IPS DF 6.9 (cell line): ENCODE measurements around the gene RNF144A.

ENCODE experiments used
- DNase-seq: peaks from one replicate; pipeline ENCODE4 v3.0.0-alpha.2; 2013; ENCODE audit warnings: low read depth, low spot score
- H3K27ac ChIP-seq: one replicate; pipeline ENCODE4 v1.5.1; 2013; ENCODE audit warnings: low read length, control low read depth
- H3K27me3 ChIP-seq: 2 replicates; pipeline ENCODE4 v1.6.1; 2013; ENCODE audit warnings: mild to moderate bottlenecking, low read length; ENCODE audit not compliant: control insufficient read depth, insufficient read depth
- H3K36me3 ChIP-seq: 2 replicates; pipeline ENCODE4 v1.6.1; 2013; ENCODE audit warnings: low read length; ENCODE audit not compliant: control insufficient read depth, insufficient read depth
- H3K4me1 ChIP-seq: 2 replicates; pipeline ENCODE4 v1.6.1; 2013; ENCODE audit warnings: low read length; ENCODE audit not compliant: control insufficient read depth, insufficient read depth
- H3K4me3 ChIP-seq: 2 replicates; pipeline ENCODE4 v1.5.1; 2013; ENCODE audit warnings: mild to moderate bottlenecking, low read length
- H3K9me3 ChIP-seq: 2 replicates; pipeline ENCODE4 v1.6.1; 2013; ENCODE audit warnings: low read length, inconsistent platforms; ENCODE audit not compliant: control insufficient read depth, insufficient read depth
- WGBS: extraction: QIAGEN DNeasy Blood & Tissue Kit; methylation state at CpG from one replicate; pipeline ENCODE4 v1.1.7; 2013; ENCODE audit warnings: mixed read lengths, missing lambda C conversion rate; ENCODE audit not compliant: insufficient read length, insufficient coverage; 5-methylcytosine and 5-hydroxymethylcytosine counted together

RNF144A gene

GRCh38 chr2:6927753-6928152 is 10.5 kb downstream of the RNF144A start:
- Histone ChIP-seq H3K9me3 (no peaks in the 10 kb centered on the region), H3K27me3 (no peaks in the 10 kb centered on the region), H3K4me1 (peaks cover 5% of the 10 kb centered on the region; the same call in 1 of the 2 replicates), H3K4me3 (no peak overlapping the region), H3K36me3 (no peaks in the 10 kb centered on the region), H3K27ac (no peak overlapping the region)
- DNase-seq, result no peak
- no CpG with 5 or more reads among the region's 3 CpGs for WGBS

- no peaks in the 10 kb centered on the region for H3K27me3 ChIP-seq
- H3K27ac ChIP-seq, result no peak overlapping the region
- DNase-seq, result no peak
- no CpG with 5 or more reads among the region's 9 CpGs for WGBS
- no peaks in the 10 kb centered on the region for H3K9me3 ChIP-seq
- H3K4me3 ChIP-seq, result no peak overlapping the region
- no peaks in the 10 kb centered on the region for H3K36me3 ChIP-seq
- H3K4me1 ChIP-seq, result peaks cover 5% of the 10 kb centered on the region; the same call in 1 of the 2 replicates
Measured at GRCh38 chr2:6928452-6928851, 11.2 kb downstream of the RNF144A start.

- H3K4me3 ChIP-seq, result no peak overlapping the region
- H3K4me1 ChIP-seq, result peaks cover 5% of the 10 kb centered on the region; the same call in 1 of the 2 replicates
- H3K27ac ChIP-seq, result no peak overlapping the region
- no peaks in the 10 kb centered on the region for H3K27me3 ChIP-seq
- no peaks in the 10 kb centered on the region for H3K9me3 ChIP-seq
- no CpG with 5 or more reads among the region's 6 CpGs for whole genome bisulfite sequencing
- no peaks in the 10 kb centered on the region for H3K36me3 ChIP-seq
- DNase-seq, result no peak
Measured at GRCh38 chr2:6929196-6929819, 12.1 kb downstream of the RNF144A start.

GRCh38 chr2:6930923-6931647 is 13.9 kb downstream of the RNF144A start:
- Histone ChIP-seq H3K36me3 (no peaks in the 10 kb centered on the region), H3K4me1 (peaks cover 5% of the 10 kb centered on the region; the same call in 1 of the 2 replicates), H3K4me3 (no peak overlapping the region), H3K9me3 (no peaks in the 10 kb centered on the region), H3K27me3 (no peaks in the 10 kb centered on the region), H3K27ac (no peak overlapping the region)
- no peak for DNase-seq
- WGBS, result no CpG with 5 or more reads among the region's 4 CpGs

- WGBS, result no CpG with 5 or more reads among the region's 1 CpG
Measured at GRCh38 chr2:6931753-6932152, 14.5 kb downstream of the RNF144A start.

GRCh38 chr2:6932206-6932605 is 15.0 kb downstream of the RNF144A start:
- DNase-seq, result no peak
- H3K4me1 ChIP-seq, result peaks cover 5% of the 10 kb centered on the region; the same call in 1 of the 2 replicates
- WGBS, result no CpG with 5 or more reads among the region's 1 CpG
- H3K9me3 ChIP-seq, result no peaks in the 10 kb centered on the region
- no peaks in the 10 kb centered on the region for H3K27me3 ChIP-seq
- no peak overlapping the region for H3K27ac ChIP-seq
- H3K36me3 ChIP-seq, result no peaks in the 10 kb centered on the region
- H3K4me3 ChIP-seq, result no peak overlapping the region

More at GRCh38 chr2:6931753-6932152, 14.5 kb downstream of the RNF144A start:
- H3K4me3 ChIP-seq, result no peak overlapping the region
- no peak for DNase-seq
- no peak overlapping the region for H3K27ac ChIP-seq
- no peaks in the 10 kb centered on the region for H3K9me3 ChIP-seq
- no peaks in the 10 kb centered on the region for H3K36me3 ChIP-seq
- peaks cover 5% of the 10 kb centered on the region; the same call in 1 of the 2 replicates for H3K4me1 ChIP-seq
- no peaks in the 10 kb centered on the region for H3K27me3 ChIP-seq

- no peak overlapping the region for H3K4me3 ChIP-seq
- DNase-seq, result no peak
- H3K9me3 ChIP-seq, result no peaks in the 10 kb centered on the region
- no peak overlapping the region for H3K27ac ChIP-seq
- H3K36me3 ChIP-seq, result no peaks in the 10 kb centered on the region
- no peaks in the 10 kb centered on the region for H3K27me3 ChIP-seq
- WGBS, result no CpG with 5 or more reads among the region's 7 CpGs
- H3K4me1 ChIP-seq, result peaks cover 7% of the 10 kb centered on the region; the same call in 1 of the 2 replicates
Measured at GRCh38 chr2:6932828-6933227, 15.6 kb downstream of the RNF144A start.

GRCh38 chr2:6933911-6934310 is 16.7 kb downstream of the RNF144A start:
- Histone ChIP-seq H3K4me1 (peaks cover 6% of the 10 kb centered on the region; the same call in 1 of the 2 replicates), H3K27ac (no peak overlapping the region), H3K36me3 (no peaks in the 10 kb centered on the region), H3K27me3 (no peaks in the 10 kb centered on the region), H3K9me3 (no peaks in the 10 kb centered on the region), H3K4me3 (no peak overlapping the region)
- no CpG with 5 or more reads among the region's 3 CpGs for WGBS
- no peak for DNase-seq

GRCh38 chr2:6934345-6934744 is 17.1 kb downstream of the RNF144A start:
- DNase-seq, result no peak
- no peak overlapping the region for H3K4me3 ChIP-seq
- H3K36me3 ChIP-seq, result no peaks in the 10 kb centered on the region
- peaks cover 6% of the 10 kb centered on the region; the same call in 1 of the 2 replicates for H3K4me1 ChIP-seq
- no peaks in the 10 kb centered on the region for H3K9me3 ChIP-seq
- H3K27me3 ChIP-seq, result no peaks in the 10 kb centered on the region
- no CpG with 5 or more reads among the region's 1 CpG for WGBS
- H3K27ac ChIP-seq, result no peak overlapping the region

GRCh38 chr2:6934758-6935651 is 17.8 kb downstream of the RNF144A start:
- Histone ChIP-seq H3K4me1 (peaks cover 6% of the 10 kb centered on the region; the same call in 1 of the 2 replicates), H3K27me3 (no peaks in the 10 kb centered on the region), H3K4me3 (no peak overlapping the region), H3K9me3 (no peaks in the 10 kb centered on the region), H3K27ac (no peak overlapping the region), H3K36me3 (no peaks in the 10 kb centered on the region)
- WGBS, result no CpG with 5 or more reads among the region's 11 CpGs
- DNase-seq, result no peak
